Fibroblast of villous mesenchyme (primary cell): ENCODE results near the gene LYAR. TPM values are rescaled to one million over a fixed set of nuclear protein-coding genes. Genes with fewer than 3 reads are reported as not detected.

ENCODE experiments used
- DNase-seq: peaks from one replicate; pipeline ENCODE4 v3.0.0-alpha.2; 2010; ENCODE audit warnings: low read depth
- H3K4me3 ChIP-seq: 2 replicates; pipeline ENCODE4 v1.5.1; 2011; ENCODE audit warnings: low read depth, mild to moderate bottlenecking, low read length
- total RNA-seq: library from RNA; depleted of rRNA; stranded (reverse); fragments of >200 nt; gene quantifications from 2 replicates; pipeline ENCODE4 v1.2.3, GENCODE V29; 2012
- TF ChIP-seq, protein P1 (sequence below): IDR thresholded peaks from 2 replicates; pipeline ENCODE4 v1.5.1; 2012; ENCODE audit warnings: low read depth, mild to moderate bottlenecking, low read length; ENCODE audit not compliant: insufficient read depth

LYAR gene
- total RNA-seq, 1 donor = 12.1 TPM

DNA sequence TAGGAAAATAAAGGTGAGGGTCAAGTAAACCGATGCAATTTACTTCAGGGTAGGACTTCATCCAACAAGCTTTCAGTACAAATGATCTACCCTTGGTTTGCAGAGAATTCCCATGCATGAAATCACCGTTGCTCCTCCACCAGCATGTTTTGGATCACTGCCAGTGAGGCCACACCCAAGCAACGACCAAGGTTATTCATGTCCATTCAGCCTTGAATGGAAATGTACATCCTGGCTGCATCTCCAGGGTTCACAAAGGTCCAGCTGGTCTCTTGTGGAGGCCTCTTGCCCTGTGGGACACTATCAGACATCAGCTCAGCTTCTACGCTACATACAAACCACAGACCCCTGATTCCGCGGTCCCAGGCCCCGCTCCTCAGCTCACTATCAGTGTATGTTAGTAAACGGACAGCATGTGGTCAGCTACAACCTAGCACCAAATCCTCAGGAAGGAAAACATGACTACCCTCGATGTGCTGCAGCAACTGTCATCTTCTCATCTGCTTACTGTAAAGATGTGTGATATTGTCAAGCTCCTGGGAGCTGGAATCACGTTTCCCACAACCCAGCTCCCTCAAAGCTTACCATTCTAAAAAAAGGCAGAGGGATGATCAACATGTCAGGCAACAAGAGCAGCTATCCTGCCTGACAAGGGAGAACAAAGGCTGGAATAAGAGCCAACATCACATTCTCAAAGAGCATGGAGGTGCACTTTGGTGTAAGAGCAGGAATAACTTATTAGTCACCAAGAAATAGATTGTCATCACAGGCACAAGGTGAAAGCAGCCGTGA, 4.9 kb downstream of the LYAR start:
- no peak overlapping the region for H3K4me3 ChIP-seq
- TF ChIP-seq, protein P1, sequence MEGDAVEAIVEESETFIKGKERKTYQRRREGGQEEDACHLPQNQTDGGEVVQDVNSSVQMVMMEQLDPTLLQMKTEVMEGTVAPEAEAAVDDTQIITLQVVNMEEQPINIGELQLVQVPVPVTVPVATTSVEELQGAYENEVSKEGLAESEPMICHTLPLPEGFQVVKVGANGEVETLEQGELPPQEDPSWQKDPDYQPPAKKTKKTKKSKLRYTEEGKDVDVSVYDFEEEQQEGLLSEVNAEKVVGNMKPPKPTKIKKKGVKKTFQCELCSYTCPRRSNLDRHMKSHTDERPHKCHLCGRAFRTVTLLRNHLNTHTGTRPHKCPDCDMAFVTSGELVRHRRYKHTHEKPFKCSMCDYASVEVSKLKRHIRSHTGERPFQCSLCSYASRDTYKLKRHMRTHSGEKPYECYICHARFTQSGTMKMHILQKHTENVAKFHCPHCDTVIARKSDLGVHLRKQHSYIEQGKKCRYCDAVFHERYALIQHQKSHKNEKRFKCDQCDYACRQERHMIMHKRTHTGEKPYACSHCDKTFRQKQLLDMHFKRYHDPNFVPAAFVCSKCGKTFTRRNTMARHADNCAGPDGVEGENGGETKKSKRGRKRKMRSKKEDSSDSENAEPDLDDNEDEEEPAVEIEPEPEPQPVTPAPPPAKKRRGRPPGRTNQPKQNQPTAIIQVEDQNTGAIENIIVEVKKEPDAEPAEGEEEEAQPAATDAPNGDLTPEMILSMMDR = no peak
- DNase-seq = peak; percentile 81

GRCh38 chr4:4281787-4282186, 8.2 kb downstream of the LYAR start:
- H3K4me3 ChIP-seq = no peak overlapping the region
- no peak for DNase-seq
- TF ChIP-seq, protein P1 = no peak

DNA sequence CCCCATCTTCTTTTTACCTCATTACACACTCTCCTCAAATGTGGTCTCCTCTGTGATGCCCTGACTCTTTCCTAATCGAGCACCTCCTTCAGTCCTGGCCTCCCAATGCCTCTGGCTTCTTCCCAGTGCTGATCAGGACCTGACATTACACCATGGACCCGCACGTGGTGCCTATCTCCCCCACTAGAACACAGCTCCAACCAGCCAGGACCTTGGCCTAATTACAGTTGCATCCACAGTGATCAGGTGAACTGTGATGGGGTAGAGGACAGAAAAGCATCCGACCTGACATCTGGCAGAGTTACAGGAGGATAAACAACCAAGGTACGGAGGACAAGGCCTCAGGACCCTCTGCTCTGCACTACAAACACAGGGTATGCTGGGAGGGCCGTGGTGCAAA, 12.4 kb downstream of the LYAR start:
- no peak for DNase-seq
- TF ChIP-seq, protein P1 = no peak

GRCh38 chr4:4274226-4274625, 15.7 kb downstream of the LYAR start:
- no peak for DNase-seq
- H3K4me3 ChIP-seq = no peak overlapping the region
- TF ChIP-seq, protein P1 = no peak

More for the DNA sequence above, 12.4 kb downstream of the LYAR start:
- no peak overlapping the region for H3K4me3 ChIP-seq

GRCh38 chr4:4271912-4272311, 18.0 kb downstream of the LYAR start:
- no peak overlapping the region for H3K4me3 ChIP-seq
- peak; percentile 25 for DNase-seq
- TF ChIP-seq, protein P1 = no peak

DNA sequence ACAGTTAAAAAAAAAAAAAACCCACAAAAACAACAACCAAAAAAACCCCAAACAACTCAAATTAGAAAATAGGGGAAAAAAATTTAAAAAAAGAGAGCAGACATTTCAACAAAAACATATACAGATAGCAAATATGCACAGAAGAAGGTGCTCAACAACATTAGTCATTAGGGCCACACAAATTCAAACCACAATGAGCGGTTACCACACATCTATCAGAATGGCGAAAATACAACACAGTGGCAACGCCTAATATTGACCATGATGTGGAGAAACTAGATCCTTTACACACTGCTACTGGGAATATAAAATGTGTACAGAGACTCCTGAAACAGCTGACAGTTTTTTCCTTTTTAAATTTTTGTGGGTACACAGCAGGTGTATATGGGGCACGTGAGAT, 19.4 kb downstream of the LYAR start:
- no peak for DNase-seq
- TF ChIP-seq, protein P1 = no peak
- no peak overlapping the region for H3K4me3 ChIP-seq

DNA sequence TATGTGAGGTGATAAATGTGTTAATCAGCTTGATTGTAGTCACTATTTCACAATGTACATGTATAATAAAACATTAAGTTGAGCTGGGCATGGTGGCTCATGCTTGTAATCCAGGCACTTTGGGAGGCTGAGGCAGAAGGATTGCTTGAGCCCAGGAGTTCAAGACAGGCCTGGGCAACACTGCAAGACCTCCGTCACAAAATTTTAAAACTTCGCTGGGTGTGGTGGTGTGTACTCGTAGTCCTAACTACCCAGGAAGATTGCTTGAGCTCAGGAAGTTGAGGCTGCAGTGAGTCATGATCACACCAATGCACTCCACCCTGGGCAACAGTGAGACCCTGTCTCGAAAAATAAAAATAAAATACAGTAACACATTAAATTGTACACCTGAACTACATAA, 20.1 kb downstream of the LYAR start:
- peak; percentile 44 for DNase-seq
- TF ChIP-seq, protein P1 = no peak
- no peak overlapping the region for H3K4me3 ChIP-seq
